ENCODE data around the gene PCMT1. TPM values are rescaled to one million over a fixed set of nuclear protein-coding genes. Genes with fewer than 3 reads are reported as not detected.

Gene PCMT1
- polyA plus RNA-seq, 2 of the 4 experiments (the other 2 are of a cell fraction), result 92.4 to 99.3 TPM

DNA sequence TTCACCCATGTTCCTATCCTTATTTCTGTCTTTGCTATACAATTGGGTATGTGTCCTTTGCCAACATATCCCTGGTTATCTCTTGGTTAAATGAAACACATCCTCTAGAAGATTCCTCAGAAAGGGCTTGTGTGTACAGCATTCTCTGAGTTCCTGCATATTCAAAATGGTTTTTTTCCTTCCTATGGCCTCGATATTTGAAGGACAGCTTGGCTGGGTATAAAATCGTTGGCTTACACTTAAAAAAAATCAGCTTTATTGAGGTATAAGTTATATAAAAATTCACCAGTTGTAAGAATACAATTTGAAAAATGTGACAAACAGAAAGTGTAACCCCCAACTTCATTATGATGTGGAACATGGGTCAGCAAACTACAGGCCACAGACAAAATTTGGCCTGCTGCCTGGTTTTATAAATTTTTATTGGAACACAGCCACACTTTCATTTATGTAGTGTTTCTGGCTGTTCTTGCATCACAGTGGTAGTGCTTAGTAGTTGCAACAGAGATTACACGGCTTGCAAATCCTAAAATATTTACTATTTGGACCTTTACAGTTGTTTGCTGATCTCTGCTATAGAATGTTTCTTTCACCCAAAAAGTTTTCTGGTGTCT, 16.7 kb downstream of the PCMT1 start:
- WGBS (ENCODE audit: missing lambda C conversion rate), result 92% methylated on average over 3 of the region's 3 CpGs
- H3K4me1 ChIP-seq, result peaks cover 12% of the 10 kb centered on the region; the same call in 2 of the 3 replicates
- H3K27ac ChIP-seq, result no peak overlapping the region
- TF ChIP-seq ZSCAN20 (CRISPR knock-in tag; IDR thresholded peaks at IDR 0.05) (no peak), RCOR1 (IDR thresholded peaks at IDR 0.05; ENCODE audit: low read depth, low read length) (no peak), POLR2A (IDR thresholded peaks at IDR 0.05; ENCODE audit: low read length) (no peak)
- TF ChIP-seq, protein P1, sequence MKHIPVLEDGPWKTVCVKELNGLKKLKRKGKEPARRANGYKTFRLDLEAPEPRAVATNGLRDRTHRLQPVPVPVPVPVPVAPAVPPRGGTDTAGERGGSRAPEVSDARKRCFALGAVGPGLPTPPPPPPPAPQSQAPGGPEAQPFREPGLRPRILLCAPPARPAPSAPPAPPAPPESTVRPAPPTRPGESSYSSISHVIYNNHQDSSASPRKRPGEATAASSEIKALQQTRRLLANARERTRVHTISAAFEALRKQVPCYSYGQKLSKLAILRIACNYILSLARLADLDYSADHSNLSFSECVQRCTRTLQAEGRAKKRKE (CRISPR knock-in tag; IDR thresholded peaks at IDR 0.05; ENCODE audit: low read depth), result no peak
- ChIA-PET POLR2A (no interaction called here), CTCF (no interaction called here)
- peaks cover 9% of the 10 kb centered on the region for H3K9me3 ChIP-seq
- no peak for ATAC-seq
- FAIRE-seq, result no peak
- no peak overlapping the region for H3K4me3 ChIP-seq
- DNase-seq (ENCODE audit: low read depth in 1 of 2, low spot score in 1 of 2), result no peak
- no peak overlapping the region for H3K4me2 ChIP-seq

DNA sequence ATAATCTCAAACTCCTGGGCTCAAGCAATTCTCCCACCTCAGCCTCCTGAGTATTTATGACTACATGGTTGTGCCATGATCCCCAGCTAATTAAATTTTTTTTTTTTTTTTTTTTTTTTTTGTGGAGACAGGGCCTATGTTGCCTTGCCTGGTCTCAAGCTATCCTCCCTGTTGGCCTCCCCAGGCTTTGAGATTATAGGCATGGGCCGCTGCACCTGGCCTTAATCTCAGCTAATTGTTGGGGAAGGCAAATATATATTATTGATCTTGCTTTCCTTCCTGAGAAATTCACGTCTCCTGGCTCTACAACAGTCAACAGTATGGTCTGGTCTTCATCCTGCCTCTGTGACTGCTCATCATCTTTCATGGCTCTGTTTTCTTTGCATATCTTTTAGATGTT, 20.1 kb downstream of the PCMT1 start:
- Histone ChIP-seq H3K4me1 (peaks cover 5% of the 10 kb centered on the region; the same call in 1 of the 3 replicates), H3K4me2 (no peak overlapping the region), H3K27ac (no peak overlapping the region), H3K9me3 (peaks cover 9% of the 10 kb centered on the region), H3K4me3 (no peak overlapping the region)
- ChIA-PET CTCF (interaction anchor here (1.3 kb wide), 1 partner anchor 46 kb away, joined by 4 read pairs; no protein-coding TSS in a partner anchor), POLR2A (no interaction called here)
- FAIRE-seq (no peak), ATAC-seq (no peak), DNase-seq (ENCODE audit: low read depth in 1 of 2, low spot score in 1 of 2) (no peak)
- TF ChIP-seq, protein P2, sequence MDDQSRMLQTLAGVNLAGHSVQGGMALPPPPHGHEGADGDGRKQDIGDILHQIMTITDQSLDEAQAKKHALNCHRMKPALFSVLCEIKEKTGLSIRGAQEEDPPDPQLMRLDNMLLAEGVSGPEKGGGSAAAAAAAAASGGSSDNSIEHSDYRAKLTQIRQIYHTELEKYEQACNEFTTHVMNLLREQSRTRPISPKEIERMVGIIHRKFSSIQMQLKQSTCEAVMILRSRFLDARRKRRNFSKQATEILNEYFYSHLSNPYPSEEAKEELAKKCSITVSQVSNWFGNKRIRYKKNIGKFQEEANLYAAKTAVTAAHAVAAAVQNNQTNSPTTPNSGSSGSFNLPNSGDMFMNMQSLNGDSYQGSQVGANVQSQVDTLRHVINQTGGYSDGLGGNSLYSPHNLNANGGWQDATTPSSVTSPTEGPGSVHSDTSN (IDR thresholded peaks at IDR 0.05), result no peak
- TF ChIP-seq, protein P3, sequence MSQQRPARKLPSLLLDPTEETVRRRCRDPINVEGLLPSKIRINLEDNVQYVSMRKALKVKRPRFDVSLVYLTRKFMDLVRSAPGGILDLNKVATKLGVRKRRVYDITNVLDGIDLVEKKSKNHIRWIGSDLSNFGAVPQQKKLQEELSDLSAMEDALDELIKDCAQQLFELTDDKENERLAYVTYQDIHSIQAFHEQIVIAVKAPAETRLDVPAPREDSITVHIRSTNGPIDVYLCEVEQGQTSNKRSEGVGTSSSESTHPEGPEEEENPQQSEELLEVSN (IDR thresholded peaks at IDR 0.05; ENCODE audit: borderline replicate concordance, low read depth), result no peak
- 97% methylated on average over 2 of the region's 2 CpGs for WGBS (ENCODE audit: missing lambda C conversion rate)

DNA sequence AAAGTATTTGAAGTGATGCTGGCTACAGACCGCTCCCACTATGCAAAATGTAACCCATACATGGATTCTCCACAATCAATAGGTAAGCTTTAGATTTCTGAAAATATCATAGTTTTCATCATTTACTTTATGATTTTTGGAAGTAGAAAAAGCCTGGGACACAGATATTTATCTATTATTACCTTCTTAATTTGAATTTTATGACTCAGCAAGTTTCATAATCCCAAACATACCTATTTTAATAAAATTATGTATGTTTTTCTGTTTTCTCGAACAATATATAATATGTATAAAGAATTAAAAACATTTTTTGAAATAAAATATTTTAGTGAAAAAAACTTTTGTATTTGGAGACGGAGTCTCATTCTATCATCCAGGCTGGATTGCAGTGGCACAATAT, 21.6 kb downstream of the PCMT1 start:
- ChIA-PET CTCF (interaction anchor here (0.6 kb wide), 2 partner anchors 37 to 889 kb away, joined by 3 to 4 read pairs; no protein-coding TSS in a partner anchor), POLR2A (no interaction called here)
- DNase-seq (ENCODE audit: low read depth in 1 of 2, low spot score in 1 of 2) (no peak), FAIRE-seq (no peak), ATAC-seq (no peak)
- Histone ChIP-seq H3K9me3 (peaks cover 4% of the 10 kb centered on the region), H3K27ac (no peak overlapping the region), H3K4me1 (peaks cover 5% of the 10 kb centered on the region; the same call in 1 of the 3 replicates), H3K4me2 (no peak overlapping the region), H3K4me3 (no peak overlapping the region)
- 97% methylated on average over 3 of the region's 3 CpGs for WGBS (ENCODE audit: missing lambda C conversion rate)
- TF ChIP-seq CBX8 (IDR thresholded peaks at IDR 0.05), result no peak
- TF ChIP-seq, protein P4, sequence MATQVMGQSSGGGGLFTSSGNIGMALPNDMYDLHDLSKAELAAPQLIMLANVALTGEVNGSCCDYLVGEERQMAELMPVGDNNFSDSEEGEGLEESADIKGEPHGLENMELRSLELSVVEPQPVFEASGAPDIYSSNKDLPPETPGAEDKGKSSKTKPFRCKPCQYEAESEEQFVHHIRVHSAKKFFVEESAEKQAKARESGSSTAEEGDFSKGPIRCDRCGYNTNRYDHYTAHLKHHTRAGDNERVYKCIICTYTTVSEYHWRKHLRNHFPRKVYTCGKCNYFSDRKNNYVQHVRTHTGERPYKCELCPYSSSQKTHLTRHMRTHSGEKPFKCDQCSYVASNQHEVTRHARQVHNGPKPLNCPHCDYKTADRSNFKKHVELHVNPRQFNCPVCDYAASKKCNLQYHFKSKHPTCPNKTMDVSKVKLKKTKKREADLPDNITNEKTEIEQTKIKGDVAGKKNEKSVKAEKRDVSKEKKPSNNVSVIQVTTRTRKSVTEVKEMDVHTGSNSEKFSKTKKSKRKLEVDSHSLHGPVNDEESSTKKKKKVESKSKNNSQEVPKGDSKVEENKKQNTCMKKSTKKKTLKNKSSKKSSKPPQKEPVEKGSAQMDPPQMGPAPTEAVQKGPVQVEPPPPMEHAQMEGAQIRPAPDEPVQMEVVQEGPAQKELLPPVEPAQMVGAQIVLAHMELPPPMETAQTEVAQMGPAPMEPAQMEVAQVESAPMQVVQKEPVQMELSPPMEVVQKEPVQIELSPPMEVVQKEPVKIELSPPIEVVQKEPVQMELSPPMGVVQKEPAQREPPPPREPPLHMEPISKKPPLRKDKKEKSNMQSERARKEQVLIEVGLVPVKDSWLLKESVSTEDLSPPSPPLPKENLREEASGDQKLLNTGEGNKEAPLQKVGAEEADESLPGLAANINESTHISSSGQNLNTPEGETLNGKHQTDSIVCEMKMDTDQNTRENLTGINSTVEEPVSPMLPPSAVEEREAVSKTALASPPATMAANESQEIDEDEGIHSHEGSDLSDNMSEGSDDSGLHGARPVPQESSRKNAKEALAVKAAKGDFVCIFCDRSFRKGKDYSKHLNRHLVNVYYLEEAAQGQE (IDR thresholded peaks at IDR 0.05), result no peak
- TF ChIP-seq SREBF2 (IDR thresholded peaks at IDR 0.05), result no peak
- peak; percentile 10 for TF ChIP-seq MAFK (IDR thresholded peaks at IDR 0.05; ENCODE audit: partially characterized antibody)
- TF ChIP-seq PHF8 (IDR thresholded peaks at IDR 0.05; ENCODE audit: borderline replicate concordance, low read depth), result no peak
- TF ChIP-seq CHD4 (IDR thresholded peaks at IDR 0.05; ENCODE audit: borderline replicate concordance), result no peak
- TF ChIP-seq POLR2AphosphoS2 (conservative IDR thresholded peaks at IDR 0.05; ENCODE audit: low read length), result no peak
- no peak for TF ChIP-seq BHLHE40 (IDR thresholded peaks at IDR 0.05; ENCODE audit: low read depth, low read length)
